HepG2 (cell line): ENCODE results near the gene TCF12. TPM values are rescaled to one million over a fixed set of nuclear protein-coding genes. Genes with fewer than 3 reads are reported as not detected.

Source experiments
- ATAC-seq: fragments of 200-7000 bp; cut with Tn5 transposase; 3 replicates; pipeline ENCODE4 v1.9.1; 2020; ENCODE audit warnings: mild to moderate bottlenecking, moderate library complexity
- BruUV-seq: library from RNA; stranded (reverse); fragments of 400-500 nt; replicated peaks from 2 replicates; lab custom pipeline; 2021; lab: Mats Ljungman, UMichigan
- CTCF ChIA-PET: fragments of 300-600 bp; formaldehyde crosslinking; extraction: SDS; loops from one replicate; lab custom pipeline; 2021; ENCODE audit warnings: low total read pairs, inconsistent platforms, low intra/inter-chr PET ratio; lab: Yijun Ruan, JAX
- POLR2A ChIA-PET: fragments of 350-600 bp; sonication (Branson Sonifier 250); formaldehyde crosslinking; loops from one replicate; lab custom pipeline; 2020; ENCODE audit warnings: antibody characterized with exemption, inconsistent platforms; lab: Yijun Ruan, JAX
- DNase-seq: peaks from one replicate; pipeline ENCODE4 v3.0.0-alpha.2; 2015; ENCODE audit warnings: low spot score
- FAIRE-seq: peaks from 3 replicates; lab custom pipeline; 2011; peaks lifted over from hg19 to GRCh38; lab: Jason Lieb, UNC
- H2AFZ ChIP-seq: one replicate; pipeline ENCODE4 v1.6.1; 2011; ENCODE audit warnings: low read length, inconsistent platforms
- H3K27ac ChIP-seq: fragments of 300-600 bp; 3 replicates; pipeline ENCODE4 v1.8.0; 2011; ENCODE audit warnings: mixed run types, mild to moderate bottlenecking, mixed read lengths, low read length, inconsistent platforms; ENCODE audit not compliant: insufficient read depth; ENCODE audit errors: extremely low read length
- H3K27me3 ChIP-seq, 2 experiments: fragments of 200-600 bp in 1 of 2; 2 replicates in 1 of 2; 3 replicates in 1 of 2; pipeline versions ENCODE4 v1.6.0 to v1.8.0; 2011; ENCODE audit warnings: low read length in 2 of 2, mild to moderate bottlenecking in 2 of 2, moderate library complexity in 2 of 2, inconsistent platforms in 1 of 2; ENCODE audit not compliant: insufficient read depth in 2 of 2, control insufficient read depth in 1 of 2
- H3K36me3 ChIP-seq, 2 experiments: fragments of 200-600 bp in 1 of 2; replicated peaks in 1 of 2; 2 replicates in 1 of 2; 3 replicates in 1 of 2; pipeline versions ENCODE4 v1.5.1 to v1.8.0; 2011; ENCODE audit warnings: low read length in 2 of 2, inconsistent platforms in 1 of 2; ENCODE audit not compliant: insufficient read depth in 2 of 2, control insufficient read depth in 1 of 2
- H3K4me1 ChIP-seq: 2 replicates; pipeline ENCODE4 v1.5.1; 2012; ENCODE audit warnings: low read length, inconsistent platforms; ENCODE audit not compliant: insufficient read depth
- H3K4me2 ChIP-seq: 2 replicates; pipeline ENCODE4 v1.6.0; 2011; ENCODE audit warnings: low read depth, low read length, inconsistent platforms
- H3K4me3 ChIP-seq, 3 experiments: fragments of 200-600 bp in 1 of 3; sonication (generic), shearing (Covaris generic) in 1 of 3; replicated peaks in 1 of 3; 2 replicates each; pipeline ENCODE4 v1.5.1; 2011 to 2016; ENCODE audit warnings: low read length in 3 of 3, inconsistent platforms in 2 of 3, low read depth in 2 of 3, mild to moderate bottlenecking in 2 of 3, control low read depth in 1 of 3, mixed read lengths in 1 of 3; ENCODE audit not compliant: insufficient read depth in 1 of 3
- H3K79me2 ChIP-seq: one replicate; pipeline ENCODE4 v1.6.1; 2011; ENCODE audit warnings: low read length, inconsistent platforms; ENCODE audit not compliant: insufficient read depth
- H3K9ac ChIP-seq: 2 replicates; pipeline ENCODE4 v1.6.0; 2011; ENCODE audit warnings: mild to moderate bottlenecking, low read depth, low read length, inconsistent platforms; ENCODE audit not compliant: insufficient read depth
- H3K9me3 ChIP-seq: 2 replicates; pipeline ENCODE4 v1.5.1; 2012; ENCODE audit warnings: mild to moderate bottlenecking, low read length
- H4K20me1 ChIP-seq: 2 replicates; pipeline ENCODE4 v1.6.0; 2011; ENCODE audit warnings: inconsistent platforms, mild to moderate bottlenecking, low read length, moderate library complexity; ENCODE audit not compliant: insufficient read depth
- ADNP ChIP-seq: sonication (generic); formaldehyde crosslinking; IDR thresholded peaks from 2 replicates; pipeline ENCODE4 v1.4.0; 2020; ENCODE audit warnings: missing genetic modification reagents
- MTF1 ChIP-seq: sonication (generic); formaldehyde crosslinking; IDR thresholded peaks from 2 replicates; pipeline ENCODE4 v1.5.0; 2020; ENCODE audit warnings: missing genetic modification reagents
- SOX13 ChIP-seq, 3 experiments: fragments of 450-650 bp in 1 of 3; sonication (generic) in 1 of 3; formaldehyde crosslinking in 1 of 3; IDR thresholded peaks in 2 of 3; conservative IDR thresholded peaks in 1 of 3; 2 replicates each; pipeline versions ENCODE4 v1.5.0 to v1.6.1; 2016 to 2020; ENCODE audit warnings: antibody characterized with exemption in 1 of 3, mild to moderate bottlenecking in 1 of 3, missing compliant biosample characterization in 1 of 3, missing genetic modification reagents in 1 of 3, moderate library complexity in 1 of 3
- SRF ChIP-seq: IDR thresholded peaks from 2 replicates; pipeline ENCODE4 v1.6.1; 2011; ENCODE audit warnings: mild to moderate bottlenecking, low read depth, low read length, moderate library complexity
- TAF15 ChIP-seq: fragments of 200-400 bp; formaldehyde crosslinking; IDR thresholded peaks from one replicate; pipeline ENCODE4 v1.6.1; 2018; ENCODE audit warnings: mild to moderate bottlenecking, low read depth, low read length; ENCODE audit not compliant: poor library complexity, severe bottlenecking
- TCF7L2 ChIP-seq: IDR thresholded peaks from 2 replicates; pipeline ENCODE4 v1.6.1; 2011; ENCODE audit warnings: mild to moderate bottlenecking, low read depth, low read length, moderate library complexity
- ZBTB3 ChIP-seq: sonication (generic); formaldehyde crosslinking; IDR thresholded peaks from 2 replicates; pipeline ENCODE4 v1.4.0; 2020; ENCODE audit warnings: low read depth, mild to moderate bottlenecking, moderate library complexity, missing genetic modification reagents, borderline replicate concordance
- ZNF20 ChIP-seq: sonication (generic); formaldehyde crosslinking; IDR thresholded peaks from 2 replicates; pipeline ENCODE4 v1.4.0; 2020; ENCODE audit warnings: mild to moderate bottlenecking, moderate library complexity, missing genetic modification reagents
- ZNF570 ChIP-seq: sonication (generic); formaldehyde crosslinking; IDR thresholded peaks from 2 replicates; pipeline ENCODE4 v1.4.0; 2020; ENCODE audit warnings: mild to moderate bottlenecking, missing genetic modification reagents, borderline replicate concordance
- ZNF576 ChIP-seq: sonication (generic); formaldehyde crosslinking; IDR thresholded peaks from 2 replicates; pipeline ENCODE4 v1.4.0; 2020; ENCODE audit warnings: mild to moderate bottlenecking, missing genetic modification reagents
- ZNF740 ChIP-seq: sonication (generic); formaldehyde crosslinking; IDR thresholded peaks from 2 replicates; pipeline ENCODE4 v1.4.0; 2020; ENCODE audit warnings: missing genetic modification reagents
- ZSCAN22 ChIP-seq: sonication (generic); formaldehyde crosslinking; IDR thresholded peaks from 2 replicates; pipeline ENCODE4 v1.4.0; 2020; ENCODE audit warnings: mild to moderate bottlenecking, missing genetic modification reagents
- WGBS: methylation state at CpG from one replicate; pipeline ENCODE4 v1.1.6; 2017; ENCODE audit warnings: low lambda C conversion rate; 5-methylcytosine and 5-hydroxymethylcytosine counted together
- in situ Hi-C: cut with HindIII; loops from 2 replicates; pipeline ENCODE4 v1.10.0; 2017; ENCODE audit warnings: low pct_unique_long_range_greater_than_20kb; ENCODE audit not compliant: extremely low pct_ligation_motif_present
- intact Hi-C: fragments of 100-400 bp; cut with micrococcal nuclease; formaldehyde crosslinking; loops from one replicate; pipeline ENCODE4 v1.10.0; 2022; ENCODE audit not compliant: unreplicated experiment
- polyA plus RNA-seq, 8 experiments: library from polyadenylated mRNA; depleted of rRNA in 3 of 8; stranded (reverse) in 7 of 8; unstranded in 1 of 8; fragments of >200 nt; fragmentation: Illumina TruSeq in 4 of 8; extraction: Trizol in 4 of 8; gene quantifications; 2 replicates each; pipeline versions ENCODE4 v1.2.1 to v1.2.3, GENCODE V29; 2011 to 2016; ENCODE audit warnings: low read depth in 4 of 8, missing spikeins in 1 of 8, mixed read lengths in 1 of 8; ENCODE audit not compliant: insufficient read depth in 1 of 8
- total RNA-seq, 5 experiments: library from RNA; depleted of rRNA; stranded (reverse); fragments of >200 nt; fragmentation: Illumina TruSeq; extraction: Trizol; gene quantifications; 2 replicates each; pipeline ENCODE4 v1.2.3, GENCODE V29; 2016; ENCODE audit warnings: low read depth in 1 of 5

TCF12 gene
- total and polyA plus RNA-seq, 2 of the 13 experiments (the other 11 are each of a cell fraction or from before 2014, with no cell fraction given): 48.6 to 51.1 TPM

- Histone ChIP-seq H4K20me1 (no peaks in the 10 kb centered on the region), H3K4me3 (no peak overlapping the region), H3K9ac (no peak overlapping the region), H3K79me2 (no peaks in the 10 kb centered on the region), H3K27ac (no peak overlapping the region), H3K36me3 (peaks cover 15 to 44% of the 10 kb centered on the region in 2 experiments; a peak in 4 of 5 replicates), H2AFZ (no peak overlapping the region), H3K4me2 (no peak overlapping the region), H3K4me1 (no peaks in the 10 kb centered on the region), H3K27me3 (no peaks in the 10 kb centered on the region)
- no peak for DNase-seq
- WGBS: 98% methylated on average over 1 of the region's 1 CpG
- no peak for FAIRE-seq
- in situ Hi-C loops (no loop called here), intact Hi-C loops (no loop called here)
- no peak for ATAC-seq
- CTCF ChIA-PET: no interaction called here
- TF ChIP-seq ZNF20 (CRISPR knock-in tag) (no peak), MTF1 (CRISPR knock-in tag) (no peak), SOX13 (IDR thresholded peaks at IDR 0.05) (no peak), SOX13 (CRISPR knock-in tag; conservative IDR thresholded peaks at IDR 0.05 in 1 of 2, IDR thresholded peaks at IDR 0.05 in 1 of 2) (no peak), SRF (no peak), ZNF740 (no peak)
- TF ChIP-seq, all 625 proteins: peak for 0
- POLR2A ChIA-PET: no interaction called here
- no TSS peak for BruUV-seq
- no peaks in the 10 kb centered on the region for H3K9me3 ChIP-seq
Measured at GRCh38 chr15:57245714-57246113, 327.3 kb downstream of the TCF12 start.

GRCh38 chr15:57248074-57248473, 329.6 kb downstream of the TCF12 start:
- Histone ChIP-seq H3K27ac (no peak overlapping the region), H3K27me3 (no peaks in the 10 kb centered on the region), H3K4me1 (no peaks in the 10 kb centered on the region), H3K9me3 (no peaks in the 10 kb centered on the region), H3K36me3 (peaks cover 16 to 48% of the 10 kb centered on the region in 2 experiments; a peak in 4 of 5 replicates), H4K20me1 (no peaks in the 10 kb centered on the region), H3K4me3 (no peak overlapping the region), H2AFZ (no peak overlapping the region), H3K9ac (no peak overlapping the region), H3K79me2 (no peaks in the 10 kb centered on the region), H3K4me2 (no peak overlapping the region)
- in situ Hi-C loops (no loop called here), intact Hi-C loops (no loop called here)
- DNase-seq: no peak
- no peak for FAIRE-seq
- WGBS: 95% methylated on average over 1 of the region's 1 CpG
- POLR2A ChIA-PET: no interaction called here
- CTCF ChIA-PET: no interaction called here
- no peak for ATAC-seq
- no TSS peak for BruUV-seq
- no peak for TF ChIP-seq ZBTB3 (CRISPR knock-in tag)
- no peak for TF ChIP-seq ZNF570
- no peak for TF ChIP-seq TAF15
- no peak for TF ChIP-seq TCF7L2
- TF ChIP-seq ADNP (CRISPR knock-in tag): no peak
- TF ChIP-seq ZNF576: no peak
- no peak for TF ChIP-seq ZSCAN22 (CRISPR knock-in tag)
